Gastrocnemius medialis (tissue), 4 donors: ENCODE results near the gene DMXL1.

ENCODE experiments used
- CTCF ChIP-seq, 5 experiments: fragments of 450-650 bp in 3 of 5; fragments of 200-600 bp in 2 of 5; sonication (generic) in 2 of 5; IDR thresholded peaks in 4 of 5; conservative IDR thresholded peaks in 1 of 5; 1 replicate in 4 of 5; 2 replicates in 1 of 5; pipeline ENCODE4 v1.5.1; 2016 to 2019; ENCODE audit warnings: antibody characterized with exemption in 5 of 5, mild to moderate bottlenecking in 3 of 5, moderate library complexity in 3 of 5
- POLR2A ChIP-seq, 2 donors: fragments of 450-650 bp; IDR thresholded peaks; one replicate each; pipeline ENCODE4 v1.6.1; 2017; ENCODE audit warnings: antibody characterized with exemption in 2 of 2, mild to moderate bottlenecking in 2 of 2, moderate library complexity in 2 of 2

- TF ChIP-seq CTCF (IDR thresholded peaks at IDR 0.05 in 4 of 5, conservative IDR thresholded peaks at IDR 0.05 in 1 of 5): no peak
- TF ChIP-seq POLR2A (IDR thresholded peaks at IDR 0.05): no peak
Measured at GRCh38 chr5:119291877-119292276, 221.0 kb downstream of the DMXL1 start.
